ENCODE data around the gene SERINC5.

GRCh38 chr5:80243567-80243966 is 12.3 kb downstream of the SERINC5 start:
- no peak for TF ChIP-seq EZH2phosphoT487 (IDR thresholded peaks at IDR 0.05; ENCODE audit: insufficient read depth, low read depth)
- TF ChIP-seq EZH2 (IDR thresholded peaks at IDR 0.05; ENCODE audit: insufficient read depth, poor library complexity, severe bottlenecking), result no peak
